ENCODE measurements around the gene HTRA2.

Gene HTRA2

GRCh38 chr2:74562126-74562775 is 32.5 kb downstream of the HTRA2 start:
- Histone ChIP-seq H3K4me2 (ENCODE audit: low read length) (no peak overlapping the region), H2AFZ (no peak overlapping the region), H3K4me1 (no peaks in the 10 kb centered on the region), H3K27ac (no peak overlapping the region), H3K36me3 (ENCODE audit: control insufficient read depth, insufficient read depth, low read length) (no peaks in the 10 kb centered on the region), H3K9me3 (ENCODE audit: control insufficient read depth, low read length) (no peaks in the 10 kb centered on the region), H3K4me3 (ENCODE audit: low read depth, low read length) (no peak overlapping the region), H3K27me3 (ENCODE audit: control insufficient read depth, insufficient read depth, low read length) (no peaks in the 10 kb centered on the region), H3K9ac (no peak overlapping the region), H3K79me2 (no peaks in the 10 kb centered on the region)
- no peak for TF ChIP-seq CTCF (IDR thresholded peaks at IDR 0.05)

- Histone ChIP-seq H3K27me3 (ENCODE audit: control insufficient read depth, insufficient read depth, low read length) (no peaks in the 10 kb centered on the region), H3K27ac (no peak overlapping the region), H3K4me3 (ENCODE audit: low read depth, low read length) (no peak overlapping the region), H3K36me3 (ENCODE audit: control insufficient read depth, insufficient read depth, low read length) (no peaks in the 10 kb centered on the region), H3K9me3 (ENCODE audit: control insufficient read depth, low read length) (no peaks in the 10 kb centered on the region), H3K79me2 (no peaks in the 10 kb centered on the region), H3K4me2 (ENCODE audit: low read length) (no peak overlapping the region), H3K9ac (no peak overlapping the region), H2AFZ (no peak overlapping the region), H3K4me1 (no peaks in the 10 kb centered on the region)
- TF ChIP-seq CTCF (IDR thresholded peaks at IDR 0.05) = no peak
These were observed 34.5 kb downstream of the HTRA2 start for GRCh38 chr2:74564222-74564621.

- Histone ChIP-seq H3K27me3 (ENCODE audit: control insufficient read depth, insufficient read depth, low read length) (no peaks in the 10 kb centered on the region), H3K4me3 (ENCODE audit: low read depth, low read length) (no peak overlapping the region), H3K4me2 (ENCODE audit: low read length) (no peak overlapping the region), H3K4me1 (no peaks in the 10 kb centered on the region), H3K79me2 (no peaks in the 10 kb centered on the region), H3K36me3 (ENCODE audit: control insufficient read depth, insufficient read depth, low read length) (no peaks in the 10 kb centered on the region), H3K9ac (no peak overlapping the region), H3K27ac (no peak overlapping the region), H2AFZ (no peak overlapping the region), H3K9me3 (ENCODE audit: control insufficient read depth, low read length) (no peaks in the 10 kb centered on the region)
- TF ChIP-seq CTCF (IDR thresholded peaks at IDR 0.05) = no peak
These were observed 36.5 kb downstream of the HTRA2 start for GRCh38 chr2:74566076-74566753.

DNA sequence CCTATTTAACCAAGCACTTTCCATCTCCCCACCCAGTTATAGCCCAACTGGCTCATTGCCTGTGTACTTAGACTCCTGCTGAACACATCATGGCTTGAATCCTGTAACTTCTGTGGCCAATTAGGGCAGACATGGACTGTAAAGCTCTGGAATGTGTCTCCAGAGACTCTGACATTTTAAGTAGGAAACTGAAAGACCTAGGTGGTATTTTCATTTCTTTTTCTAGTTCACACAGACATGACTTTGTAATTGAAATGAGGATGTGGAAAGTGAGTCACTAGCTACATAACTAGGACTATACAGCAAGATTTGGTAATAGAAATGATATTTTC is 37.0 kb downstream of the HTRA2 start:
- Histone ChIP-seq H3K9me3 (ENCODE audit: control insufficient read depth, low read length) (no peaks in the 10 kb centered on the region), H3K4me3 (ENCODE audit: low read depth, low read length) (no peak overlapping the region), H3K9ac (no peak overlapping the region), H3K4me1 (no peaks in the 10 kb centered on the region), H3K79me2 (no peaks in the 10 kb centered on the region), H3K4me2 (ENCODE audit: low read length) (no peak overlapping the region), H3K36me3 (ENCODE audit: control insufficient read depth, insufficient read depth, low read length) (no peaks in the 10 kb centered on the region), H3K27ac (no peak overlapping the region), H2AFZ (no peak overlapping the region), H3K27me3 (ENCODE audit: control insufficient read depth, insufficient read depth, low read length) (no peaks in the 10 kb centered on the region)
- TF ChIP-seq CTCF (IDR thresholded peaks at IDR 0.05) = no peak

DNA sequence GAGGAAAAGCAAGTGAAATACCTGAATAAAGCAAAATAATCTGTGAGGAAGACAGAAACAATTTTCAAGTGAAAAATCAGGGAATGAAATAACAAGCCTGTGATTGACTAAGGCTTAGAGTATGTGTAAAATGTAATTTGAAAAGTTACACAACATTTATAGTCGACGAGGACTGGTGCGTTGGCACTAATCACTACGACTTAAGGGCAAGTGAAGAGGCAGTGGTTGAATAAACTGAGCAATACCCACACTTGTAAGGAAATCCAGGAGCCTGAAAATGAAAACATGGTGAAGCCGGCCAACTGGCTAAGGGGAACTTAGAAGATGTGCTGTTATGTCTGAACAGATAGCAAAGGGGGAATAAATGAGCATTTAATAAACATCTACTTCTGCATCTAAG is 38.1 kb downstream of the HTRA2 start:
- H3K27ac ChIP-seq = no peak overlapping the region

More for the DNA sequence above, 38.1 kb downstream of the HTRA2 start:
- H3K9ac ChIP-seq = no peak overlapping the region
- no peak overlapping the region for H3K4me3 ChIP-seq (ENCODE audit: low read depth, low read length)
- no peaks in the 10 kb centered on the region for H3K27me3 ChIP-seq (ENCODE audit: control insufficient read depth, insufficient read depth, low read length)
- no peaks in the 10 kb centered on the region for H3K9me3 ChIP-seq (ENCODE audit: control insufficient read depth, low read length)
- no peak overlapping the region for H2AFZ ChIP-seq
- no peaks in the 10 kb centered on the region for H3K36me3 ChIP-seq (ENCODE audit: control insufficient read depth, insufficient read depth, low read length)
- no peak for TF ChIP-seq CTCF (IDR thresholded peaks at IDR 0.05)
- no peak overlapping the region for H3K4me2 ChIP-seq (ENCODE audit: low read length)
- no peaks in the 10 kb centered on the region for H3K79me2 ChIP-seq
- H3K4me1 ChIP-seq = no peaks in the 10 kb centered on the region

Data from parathyroid adenoma (tissue), 2 donors.